ENCODE data around the gene TRIM3. TPM values are rescaled to one million over a fixed set of nuclear protein-coding genes. Genes with fewer than 3 reads are reported as not detected.

TRIM3 gene
- total RNA-seq, 1 donor from 2014 or later: 18.9 TPM

DNA sequence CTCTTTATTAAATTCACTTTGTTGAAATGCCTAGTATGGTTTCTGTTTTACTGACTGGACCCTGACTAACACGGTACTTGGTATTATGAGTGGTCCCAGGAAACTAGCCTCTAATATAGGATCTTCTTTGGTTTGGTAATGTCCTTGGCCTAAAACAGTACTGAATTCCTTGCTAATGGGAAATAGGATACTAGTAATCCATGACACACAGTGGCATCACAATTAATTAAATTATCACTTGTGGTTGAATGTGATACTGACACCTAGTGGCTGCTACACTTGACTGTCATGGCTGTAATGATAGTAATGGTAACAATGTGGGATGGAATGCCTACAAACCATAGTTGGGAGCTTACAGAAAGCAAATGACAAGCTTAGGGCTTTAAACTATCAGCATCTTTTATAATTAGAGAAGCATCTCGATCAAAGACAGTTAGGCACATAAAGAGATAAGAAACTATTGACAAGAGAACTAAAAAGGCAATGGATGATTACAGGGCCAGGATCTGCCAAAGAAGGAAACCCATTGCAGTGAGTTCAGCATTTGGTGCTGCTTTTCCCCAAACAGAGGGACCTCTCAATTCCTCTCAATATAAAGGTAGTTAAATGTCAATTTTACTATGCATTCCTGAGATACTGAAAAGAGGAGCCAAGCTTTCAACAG is 32.0 kb upstream of the TRIM3 start:
- TF ChIP-seq, protein P1, sequence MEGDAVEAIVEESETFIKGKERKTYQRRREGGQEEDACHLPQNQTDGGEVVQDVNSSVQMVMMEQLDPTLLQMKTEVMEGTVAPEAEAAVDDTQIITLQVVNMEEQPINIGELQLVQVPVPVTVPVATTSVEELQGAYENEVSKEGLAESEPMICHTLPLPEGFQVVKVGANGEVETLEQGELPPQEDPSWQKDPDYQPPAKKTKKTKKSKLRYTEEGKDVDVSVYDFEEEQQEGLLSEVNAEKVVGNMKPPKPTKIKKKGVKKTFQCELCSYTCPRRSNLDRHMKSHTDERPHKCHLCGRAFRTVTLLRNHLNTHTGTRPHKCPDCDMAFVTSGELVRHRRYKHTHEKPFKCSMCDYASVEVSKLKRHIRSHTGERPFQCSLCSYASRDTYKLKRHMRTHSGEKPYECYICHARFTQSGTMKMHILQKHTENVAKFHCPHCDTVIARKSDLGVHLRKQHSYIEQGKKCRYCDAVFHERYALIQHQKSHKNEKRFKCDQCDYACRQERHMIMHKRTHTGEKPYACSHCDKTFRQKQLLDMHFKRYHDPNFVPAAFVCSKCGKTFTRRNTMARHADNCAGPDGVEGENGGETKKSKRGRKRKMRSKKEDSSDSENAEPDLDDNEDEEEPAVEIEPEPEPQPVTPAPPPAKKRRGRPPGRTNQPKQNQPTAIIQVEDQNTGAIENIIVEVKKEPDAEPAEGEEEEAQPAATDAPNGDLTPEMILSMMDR (IDR thresholded peaks at IDR 0.05): peak; percentile 70
- intact Hi-C loops (cut with DNase I): no loop called here
- no peaks in the 10 kb centered on the region for H3K9me3 ChIP-seq
- H3K27me3 ChIP-seq (ENCODE audit: low read depth): no peaks in the 10 kb centered on the region
- no peak for DNase-seq
- H3K4me3 ChIP-seq: no peak overlapping the region
- H3K36me3 ChIP-seq: peaks cover 30% of the 10 kb centered on the region
- no peak overlapping the region for H3K27ac ChIP-seq
- ATAC-seq: peak; percentile 56 to 71
- H3K4me1 ChIP-seq: no peaks in the 10 kb centered on the region

DNA sequence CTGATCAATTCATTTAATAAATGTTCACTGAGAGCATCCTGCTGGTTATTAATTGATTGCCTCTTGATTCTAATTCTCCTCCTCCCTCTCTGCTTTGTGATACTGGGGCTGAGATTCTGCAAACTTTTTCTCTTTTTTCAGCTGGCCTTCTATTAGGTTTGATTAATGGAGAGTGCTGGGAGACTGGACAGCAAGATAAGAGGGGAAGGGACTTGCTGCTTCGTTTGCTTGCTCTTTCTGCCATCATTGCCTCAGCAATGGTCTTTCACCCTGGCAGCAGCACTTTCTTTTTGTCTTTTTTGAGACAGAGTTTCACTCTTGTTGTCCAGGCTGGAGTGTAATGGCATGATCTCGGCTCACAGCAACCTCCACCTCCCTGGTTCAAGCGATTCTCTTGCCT is 30.4 kb upstream of the TRIM3 start:
- intact Hi-C loops (cut with DNase I): no loop called here

DNA sequence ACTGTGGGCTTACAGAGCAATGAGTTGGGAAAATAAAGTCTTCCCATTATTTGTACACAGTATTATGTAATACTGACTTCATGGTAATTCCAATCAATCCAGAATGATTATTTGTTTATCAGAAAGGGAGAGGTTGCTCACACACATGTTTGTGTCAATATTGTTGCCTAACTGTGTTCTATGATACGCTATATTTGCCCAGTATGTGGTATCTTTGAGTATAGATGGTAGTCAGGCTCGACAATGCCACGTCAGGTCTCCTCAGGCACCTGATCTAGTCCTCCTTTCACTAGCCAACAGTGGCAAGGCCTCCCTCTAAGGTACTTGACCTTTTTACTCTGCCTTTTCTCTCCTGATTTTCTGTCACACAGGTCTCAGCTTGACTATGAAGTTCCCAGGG is 28.6 kb upstream of the TRIM3 start:
- TF ChIP-seq, protein P1 (IDR thresholded peaks at IDR 0.05): no peak
- intact Hi-C loops (cut with DNase I): no loop called here
- no peaks in the 10 kb centered on the region for H3K9me3 ChIP-seq
- H3K27me3 ChIP-seq (ENCODE audit: low read depth): no peaks in the 10 kb centered on the region
- H3K36me3 ChIP-seq: peaks cover 42% of the 10 kb centered on the region
- H3K27ac ChIP-seq: no peak overlapping the region
- H3K4me3 ChIP-seq: no peak overlapping the region
- no peaks in the 10 kb centered on the region for H3K4me1 ChIP-seq
- ATAC-seq (no peak), DNase-seq (no peak)

More for the DNA sequence above, 30.4 kb upstream of the TRIM3 start:
- H3K9me3 ChIP-seq: no peaks in the 10 kb centered on the region
- no peak for DNase-seq
- H3K27ac ChIP-seq: no peak overlapping the region
- H3K27me3 ChIP-seq (ENCODE audit: low read depth): no peaks in the 10 kb centered on the region
- TF ChIP-seq, protein P1 (IDR thresholded peaks at IDR 0.05): no peak
- ATAC-seq: no peak
- no peaks in the 10 kb centered on the region for H3K4me1 ChIP-seq
- H3K36me3 ChIP-seq: peaks cover 26% of the 10 kb centered on the region
- H3K4me3 ChIP-seq: no peak overlapping the region

DNA sequence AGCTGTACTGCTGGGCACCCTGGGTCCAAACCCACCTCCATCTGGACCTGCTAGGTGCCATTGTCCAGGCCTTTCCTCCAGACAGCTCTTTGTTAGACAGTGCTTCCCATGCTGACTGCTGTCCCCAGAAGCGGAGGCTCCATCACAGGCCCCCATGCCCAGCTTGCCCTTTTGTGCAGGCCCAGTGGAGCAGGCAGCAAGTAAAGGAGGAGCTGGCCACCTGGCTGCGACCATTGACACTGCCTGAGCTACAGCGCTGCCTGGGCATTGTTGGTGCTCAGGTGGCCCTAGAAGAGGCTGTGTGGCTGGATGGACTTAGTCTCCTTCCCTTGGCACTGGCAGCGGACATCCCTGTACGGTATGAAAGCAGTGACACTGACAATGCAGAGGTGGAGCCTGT is 24.8 kb upstream of the TRIM3 start:
- Histone ChIP-seq H3K36me3 (peaks cover 43% of the 10 kb centered on the region), H3K4me1 (no peaks in the 10 kb centered on the region), H3K27ac (no peak overlapping the region), H3K27me3 (ENCODE audit: low read depth) (no peaks in the 10 kb centered on the region), H3K4me3 (no peak overlapping the region), H3K9me3 (no peaks in the 10 kb centered on the region)
- intact Hi-C loops (cut with DNase I): no loop called here
- TF ChIP-seq, protein P1 (IDR thresholded peaks at IDR 0.05): no peak
- DNase-seq (no peak), ATAC-seq (peak in 1 of 2 donors; percentile 13)

DNA sequence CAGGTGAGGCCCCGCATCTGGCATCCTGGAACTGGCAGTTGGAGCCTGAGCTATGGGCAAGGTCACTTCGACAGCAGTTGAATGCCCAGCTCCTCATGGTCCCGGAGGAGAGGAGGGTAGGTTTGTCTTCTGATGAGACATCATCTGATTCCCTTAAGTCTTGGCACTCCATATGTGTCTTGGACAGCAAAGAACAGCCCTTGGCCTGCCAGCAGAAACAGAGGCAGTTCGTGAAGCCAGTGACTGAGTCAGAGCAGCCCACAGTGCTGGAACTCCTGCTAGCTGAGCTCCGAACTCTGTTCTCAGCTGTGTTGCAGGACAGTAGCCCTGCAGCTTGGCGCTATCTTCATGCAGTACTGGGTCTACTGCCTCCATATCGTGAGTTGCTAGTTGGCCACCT is 24.4 kb upstream of the TRIM3 start:
- H3K27ac ChIP-seq: no peak overlapping the region

More for the DNA sequence above, 24.4 kb upstream of the TRIM3 start:
- peak; percentile 21 to 47 for ATAC-seq
- H3K4me3 ChIP-seq: no peak overlapping the region
- peaks cover 43% of the 10 kb centered on the region for H3K36me3 ChIP-seq
- no peaks in the 10 kb centered on the region for H3K9me3 ChIP-seq
- H3K4me1 ChIP-seq: no peaks in the 10 kb centered on the region
- intact Hi-C loops (cut with DNase I): no loop called here
- no peak for DNase-seq
- TF ChIP-seq, protein P1 (IDR thresholded peaks at IDR 0.05): no peak
- no peaks in the 10 kb centered on the region for H3K27me3 ChIP-seq (ENCODE audit: low read depth)
